ENCODE results near the gene VAT1L. TPM values are rescaled to one million over a fixed set of nuclear protein-coding genes. Genes with fewer than 3 reads are reported as not detected.

Gene VAT1L
- total and polyA plus RNA-seq, 2 experiments from 2014 or later = 11.0 to 24.4 TPM

DNA sequence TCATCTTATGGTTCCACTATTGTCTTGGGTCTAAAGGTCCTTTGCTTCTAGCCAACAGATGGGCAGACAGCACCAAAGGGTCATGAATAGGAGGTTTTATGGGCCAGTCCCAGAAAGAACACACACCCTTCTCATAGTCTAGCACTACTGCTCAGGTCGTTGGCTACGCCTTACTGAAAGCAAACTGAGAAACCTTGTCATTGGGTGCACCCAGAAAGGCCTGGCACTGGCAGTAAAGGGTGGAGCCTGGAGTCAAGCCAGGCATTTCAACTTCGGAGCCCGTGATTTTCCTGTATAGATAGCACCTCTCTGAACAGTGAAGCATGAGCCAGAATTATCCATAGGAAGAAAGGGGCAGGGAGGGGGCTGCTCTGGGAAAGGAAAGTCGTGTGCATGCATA, 74.9 kb downstream of the VAT1L start:
- no peak for TF ChIP-seq ZNF114 (CRISPR knock-in tag; IDR thresholded peaks at IDR 0.05)
- no peaks in the 10 kb centered on the region for H3K27me3 ChIP-seq (ENCODE audit: insufficient read depth)
- Mint-ChIP-seq H3K4me1 (peaks cover 4% of the 10 kb centered on the region), H3K4me3 (no peak overlapping the region), H3K9me3 (no peaks in the 10 kb centered on the region), H3K36me3 (ENCODE audit: low read depth) (peaks cover 14% of the 10 kb centered on the region), H3K27me3 (ENCODE audit: insufficient read depth, low read depth, poor library complexity) (peaks cover 2% of the 10 kb centered on the region), H3K27ac (no peak overlapping the region)
- DNase-seq (ENCODE audit: low spot score) = no peak
- no peak overlapping the region for H3K27ac ChIP-seq (ENCODE audit: low read depth)
- no peak overlapping the region for H2AFZ ChIP-seq
- H4K20me1 ChIP-seq (replicated peaks; ENCODE audit: insufficient read depth) = no peaks in the 10 kb centered on the region; the same call in 1 of the 2 replicates
- H3K9me2 ChIP-seq (ENCODE audit: insufficient read depth) = no peaks in the 10 kb centered on the region
- no peaks in the 10 kb centered on the region for H3K79me2 ChIP-seq (replicated peaks; ENCODE audit: insufficient read depth)
- ATAC-seq = no peak
- no peaks in the 10 kb centered on the region for H3F3A ChIP-seq (replicated peaks; ENCODE audit: low read depth)
- H3K4me1 ChIP-seq (ENCODE audit: insufficient read depth) = no peaks in the 10 kb centered on the region
- no peak overlapping the region for H3K4me2 ChIP-seq
- no peaks in the 10 kb centered on the region for H3K36me3 ChIP-seq (ENCODE audit: insufficient read depth)
- no peak overlapping the region for H3K4me3 ChIP-seq

DNA sequence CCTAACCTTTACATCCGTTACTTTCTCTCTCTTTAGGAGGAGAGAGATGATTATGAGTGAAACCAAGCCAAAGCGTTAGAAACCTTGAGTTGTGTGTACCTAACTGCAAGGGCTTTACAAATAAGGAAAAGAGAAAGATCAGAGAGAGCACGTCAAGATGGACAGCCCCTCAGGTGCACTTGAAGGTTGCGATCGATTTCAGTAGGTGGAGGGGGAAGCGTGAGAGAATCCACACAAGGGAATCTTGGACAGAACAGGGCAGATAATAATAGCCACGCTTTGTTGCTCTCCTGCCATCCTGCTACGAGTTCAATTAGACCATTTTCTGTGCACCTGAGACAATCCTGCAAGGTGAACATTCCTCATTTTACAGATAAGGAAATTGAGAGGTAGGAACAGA, 78.4 kb downstream of the VAT1L start:
- no peak overlapping the region; the same call in 1 of the 2 replicates for H3K27ac Mint-ChIP-seq
- no peak for ATAC-seq
- H3K9me2 ChIP-seq (ENCODE audit: insufficient read depth) = no peaks in the 10 kb centered on the region
- H3K9me3 Mint-ChIP-seq = no peaks in the 10 kb centered on the region
- H3F3A ChIP-seq (replicated peaks; ENCODE audit: low read depth) = no peaks in the 10 kb centered on the region
- no peak overlapping the region for H3K27ac ChIP-seq (ENCODE audit: low read depth)
- no peak overlapping the region for H2AFZ ChIP-seq
- H3K27me3 Mint-ChIP-seq (ENCODE audit: insufficient read depth, low read depth, poor library complexity) = no peaks in the 10 kb centered on the region
- no peak overlapping the region for H3K4me2 ChIP-seq
- DNase-seq (ENCODE audit: low spot score) = no peak
- H3K4me3 Mint-ChIP-seq = no peak overlapping the region
- H4K20me1 ChIP-seq (replicated peaks; ENCODE audit: insufficient read depth) = no peaks in the 10 kb centered on the region
- H3K4me1 Mint-ChIP-seq = peaks cover 7% of the 10 kb centered on the region
- peaks cover 14% of the 10 kb centered on the region for H3K36me3 Mint-ChIP-seq (ENCODE audit: low read depth)
- no peak overlapping the region for H3K4me3 ChIP-seq
- H3K79me2 ChIP-seq (replicated peaks; ENCODE audit: insufficient read depth) = no peaks in the 10 kb centered on the region
- no peaks in the 10 kb centered on the region for H3K4me1 ChIP-seq (ENCODE audit: insufficient read depth)
- H3K36me3 ChIP-seq (ENCODE audit: insufficient read depth) = no peaks in the 10 kb centered on the region
- H3K27me3 ChIP-seq (ENCODE audit: insufficient read depth) = no peaks in the 10 kb centered on the region
- TF ChIP-seq JUNB (IDR thresholded peaks at IDR 0.05; ENCODE audit: unreplicated experiment) (no peak), STAT1 (IDR thresholded peaks at IDR 0.05; ENCODE audit: unreplicated experiment) (no peak), EZH2phosphoT487 (IDR thresholded peaks at IDR 0.05; ENCODE audit: unreplicated experiment) (no peak), NANOG (IDR thresholded peaks at IDR 0.05; ENCODE audit: borderline replicate concordance) (no peak), ZNF114 (CRISPR knock-in tag; IDR thresholded peaks at IDR 0.05) (no peak), CREB1 (CRISPR knock-in tag; IDR thresholded peaks at IDR 0.05; ENCODE audit: low read depth) (no peak), POLR2AphosphoS5 (IDR thresholded peaks at IDR 0.05; ENCODE audit: low read depth) (no peak), ZNF331 (CRISPR knock-in tag; IDR thresholded peaks at IDR 0.05; ENCODE audit: low read depth) (no peak), EZH2 (IDR thresholded peaks at IDR 0.05; ENCODE audit: low read depth, unreplicated experiment) (no peak)
- TF ChIP-seq, protein P1, sequence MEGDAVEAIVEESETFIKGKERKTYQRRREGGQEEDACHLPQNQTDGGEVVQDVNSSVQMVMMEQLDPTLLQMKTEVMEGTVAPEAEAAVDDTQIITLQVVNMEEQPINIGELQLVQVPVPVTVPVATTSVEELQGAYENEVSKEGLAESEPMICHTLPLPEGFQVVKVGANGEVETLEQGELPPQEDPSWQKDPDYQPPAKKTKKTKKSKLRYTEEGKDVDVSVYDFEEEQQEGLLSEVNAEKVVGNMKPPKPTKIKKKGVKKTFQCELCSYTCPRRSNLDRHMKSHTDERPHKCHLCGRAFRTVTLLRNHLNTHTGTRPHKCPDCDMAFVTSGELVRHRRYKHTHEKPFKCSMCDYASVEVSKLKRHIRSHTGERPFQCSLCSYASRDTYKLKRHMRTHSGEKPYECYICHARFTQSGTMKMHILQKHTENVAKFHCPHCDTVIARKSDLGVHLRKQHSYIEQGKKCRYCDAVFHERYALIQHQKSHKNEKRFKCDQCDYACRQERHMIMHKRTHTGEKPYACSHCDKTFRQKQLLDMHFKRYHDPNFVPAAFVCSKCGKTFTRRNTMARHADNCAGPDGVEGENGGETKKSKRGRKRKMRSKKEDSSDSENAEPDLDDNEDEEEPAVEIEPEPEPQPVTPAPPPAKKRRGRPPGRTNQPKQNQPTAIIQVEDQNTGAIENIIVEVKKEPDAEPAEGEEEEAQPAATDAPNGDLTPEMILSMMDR (conservative IDR thresholded peaks at IDR 0.05; ENCODE audit: low read depth in 2 of 2) = no peak
- TF ChIP-seq, protein P2, sequence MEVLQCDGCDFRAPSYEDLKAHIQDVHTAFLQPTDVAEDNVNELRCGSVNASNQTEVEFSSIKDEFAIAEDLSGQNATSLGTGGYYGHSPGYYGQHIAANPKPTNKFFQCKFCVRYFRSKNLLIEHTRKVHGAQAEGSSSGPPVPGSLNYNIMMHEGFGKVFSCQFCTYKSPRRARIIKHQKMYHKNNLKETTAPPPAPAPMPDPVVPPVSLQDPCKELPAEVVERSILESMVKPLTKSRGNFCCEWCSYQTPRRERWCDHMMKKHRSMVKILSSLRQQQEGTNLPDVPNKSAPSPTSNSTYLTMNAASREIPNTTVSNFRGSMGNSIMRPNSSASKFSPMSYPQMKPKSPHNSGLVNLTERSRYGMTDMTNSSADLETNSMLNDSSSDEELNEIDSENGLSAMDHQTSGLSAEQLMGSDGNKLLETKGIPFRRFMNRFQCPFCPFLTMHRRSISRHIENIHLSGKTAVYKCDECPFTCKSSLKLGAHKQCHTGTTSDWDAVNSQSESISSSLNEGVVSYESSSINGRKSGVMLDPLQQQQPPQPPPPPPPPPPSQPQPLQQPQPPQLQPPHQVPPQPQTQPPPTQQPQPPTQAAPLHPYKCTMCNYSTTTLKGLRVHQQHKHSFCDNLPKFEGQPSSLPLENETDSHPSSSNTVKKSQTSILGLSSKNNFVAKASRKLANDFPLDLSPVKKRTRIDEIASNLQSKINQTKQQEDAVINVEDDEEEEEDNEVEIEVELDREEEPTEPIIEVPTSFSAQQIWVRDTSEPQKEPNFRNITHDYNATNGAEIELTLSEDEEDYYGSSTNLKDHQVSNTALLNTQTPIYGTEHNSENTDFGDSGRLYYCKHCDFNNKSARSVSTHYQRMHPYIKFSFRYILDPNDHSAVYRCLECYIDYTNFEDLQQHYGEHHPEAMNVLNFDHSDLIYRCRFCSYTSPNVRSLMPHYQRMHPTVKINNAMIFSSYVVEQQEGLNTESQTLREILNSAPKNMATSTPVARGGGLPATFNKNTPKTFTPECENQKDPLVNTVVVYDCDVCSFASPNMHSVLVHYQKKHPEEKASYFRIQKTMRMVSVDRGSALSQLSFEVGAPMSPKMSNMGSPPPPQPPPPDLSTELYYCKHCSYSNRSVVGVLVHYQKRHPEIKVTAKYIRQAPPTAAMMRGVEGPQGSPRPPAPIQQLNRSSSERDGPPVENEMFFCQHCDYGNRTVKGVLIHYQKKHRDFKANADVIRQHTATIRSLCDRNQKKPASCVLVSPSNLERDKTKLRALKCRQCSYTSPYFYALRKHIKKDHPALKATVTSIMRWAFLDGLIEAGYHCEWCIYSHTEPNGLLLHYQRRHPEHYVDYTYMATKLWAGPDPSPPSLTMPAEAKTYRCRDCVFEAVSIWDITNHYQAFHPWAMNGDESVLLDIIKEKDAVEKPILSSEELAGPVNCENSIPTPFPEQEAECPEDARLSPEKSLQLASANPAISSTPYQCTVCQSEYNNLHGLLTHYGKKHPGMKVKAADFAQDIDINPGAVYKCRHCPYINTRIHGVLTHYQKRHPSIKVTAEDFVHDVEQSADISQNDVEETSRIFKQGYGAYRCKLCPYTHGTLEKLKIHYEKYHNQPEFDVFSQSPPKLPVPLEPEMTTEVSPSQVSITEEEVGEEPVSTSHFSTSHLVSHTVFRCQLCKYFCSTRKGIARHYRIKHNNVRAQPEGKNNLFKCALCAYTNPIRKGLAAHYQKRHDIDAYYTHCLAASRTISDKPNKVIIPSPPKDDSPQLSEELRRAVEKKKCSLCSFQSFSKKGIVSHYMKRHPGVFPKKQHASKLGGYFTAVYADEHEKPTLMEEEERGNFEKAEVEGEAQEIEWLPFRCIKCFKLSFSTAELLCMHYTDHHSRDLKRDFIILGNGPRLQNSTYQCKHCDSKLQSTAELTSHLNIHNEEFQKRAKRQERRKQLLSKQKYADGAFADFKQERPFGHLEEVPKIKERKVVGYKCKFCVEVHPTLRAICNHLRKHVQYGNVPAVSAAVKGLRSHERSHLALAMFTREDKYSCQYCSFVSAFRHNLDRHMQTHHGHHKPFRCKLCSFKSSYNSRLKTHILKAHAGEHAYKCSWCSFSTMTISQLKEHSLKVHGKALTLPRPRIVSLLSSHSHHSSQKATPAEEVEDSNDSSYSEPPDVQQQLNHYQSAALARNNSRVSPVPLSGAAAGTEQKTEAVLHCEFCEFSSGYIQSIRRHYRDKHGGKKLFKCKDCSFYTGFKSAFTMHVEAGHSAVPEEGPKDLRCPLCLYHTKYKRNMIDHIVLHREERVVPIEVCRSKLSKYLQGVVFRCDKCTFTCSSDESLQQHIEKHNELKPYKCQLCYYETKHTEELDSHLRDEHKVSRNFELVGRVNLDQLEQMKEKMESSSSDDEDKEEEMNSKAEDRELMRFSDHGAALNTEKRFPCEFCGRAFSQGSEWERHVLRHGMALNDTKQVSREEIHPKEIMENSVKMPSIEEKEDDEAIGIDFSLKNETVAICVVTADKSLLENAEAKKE (CRISPR knock-in tag; IDR thresholded peaks at IDR 0.05) = no peak
- TF ChIP-seq, protein P3, sequence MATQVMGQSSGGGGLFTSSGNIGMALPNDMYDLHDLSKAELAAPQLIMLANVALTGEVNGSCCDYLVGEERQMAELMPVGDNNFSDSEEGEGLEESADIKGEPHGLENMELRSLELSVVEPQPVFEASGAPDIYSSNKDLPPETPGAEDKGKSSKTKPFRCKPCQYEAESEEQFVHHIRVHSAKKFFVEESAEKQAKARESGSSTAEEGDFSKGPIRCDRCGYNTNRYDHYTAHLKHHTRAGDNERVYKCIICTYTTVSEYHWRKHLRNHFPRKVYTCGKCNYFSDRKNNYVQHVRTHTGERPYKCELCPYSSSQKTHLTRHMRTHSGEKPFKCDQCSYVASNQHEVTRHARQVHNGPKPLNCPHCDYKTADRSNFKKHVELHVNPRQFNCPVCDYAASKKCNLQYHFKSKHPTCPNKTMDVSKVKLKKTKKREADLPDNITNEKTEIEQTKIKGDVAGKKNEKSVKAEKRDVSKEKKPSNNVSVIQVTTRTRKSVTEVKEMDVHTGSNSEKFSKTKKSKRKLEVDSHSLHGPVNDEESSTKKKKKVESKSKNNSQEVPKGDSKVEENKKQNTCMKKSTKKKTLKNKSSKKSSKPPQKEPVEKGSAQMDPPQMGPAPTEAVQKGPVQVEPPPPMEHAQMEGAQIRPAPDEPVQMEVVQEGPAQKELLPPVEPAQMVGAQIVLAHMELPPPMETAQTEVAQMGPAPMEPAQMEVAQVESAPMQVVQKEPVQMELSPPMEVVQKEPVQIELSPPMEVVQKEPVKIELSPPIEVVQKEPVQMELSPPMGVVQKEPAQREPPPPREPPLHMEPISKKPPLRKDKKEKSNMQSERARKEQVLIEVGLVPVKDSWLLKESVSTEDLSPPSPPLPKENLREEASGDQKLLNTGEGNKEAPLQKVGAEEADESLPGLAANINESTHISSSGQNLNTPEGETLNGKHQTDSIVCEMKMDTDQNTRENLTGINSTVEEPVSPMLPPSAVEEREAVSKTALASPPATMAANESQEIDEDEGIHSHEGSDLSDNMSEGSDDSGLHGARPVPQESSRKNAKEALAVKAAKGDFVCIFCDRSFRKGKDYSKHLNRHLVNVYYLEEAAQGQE (IDR thresholded peaks at IDR 0.05; ENCODE audit: unreplicated experiment) = no peak

Data from GM23338 (cell line).